T-helper 9 cell (primary cell): ENCODE measurements around the gene TMEM132C.
"Not testable (repeated sequence)": the region's sequence is repeated elsewhere in the genome, so short reads cannot be mapped to it uniquely, and the experiment has no call there.

Experiments used
- DNase-seq: peaks from one replicate; pipeline ENCODE4 v3.0.0-alpha.2; 2020
- total RNA-seq, 2 donors: gene quantifications; one replicate each; lab custom pipeline; 2026; lab: John Stamatoyannopoulos, UW

Gene TMEM132C
- total RNA-seq = 0 reads per million in 2 donors

GRCh38 chr12:128267131-128267622, at the start of gene TMEM132C:
TMEM132C (plus strand) TSS chr12:128267170; CDS start chr12:128267403, 233 bp downstream.
- DNase-seq = no peak

GRCh38 chr12:128224226-128224625, 42.7 kb upstream of the TMEM132C start:
- DNase-seq = no peak

- DNase-seq = no peak
Measured at GRCh38 chr12:128228581-128228980, 38.4 kb upstream of the TMEM132C start.

- DNase-seq = no peak
Measured at GRCh38 chr12:128235635-128236417, 31.1 kb upstream of the TMEM132C start.

- DNase-seq = no peak
Measured at GRCh38 chr12:128236525-128236924, 30.4 kb upstream of the TMEM132C start.

GRCh38 chr12:128240745-128241144, 26.2 kb upstream of the TMEM132C start:
- no peak for DNase-seq

GRCh38 chr12:128245121-128245520, 21.8 kb upstream of the TMEM132C start:
- no peak for DNase-seq

- DNase-seq = no peak
Measured at GRCh38 chr12:128245905-128246304, 21.1 kb upstream of the TMEM132C start.

- DNase-seq = no peak
Measured at GRCh38 chr12:128250096-128250495, 16.9 kb upstream of the TMEM132C start.

- not testable (repeated sequence) for DNase-seq
Measured at GRCh38 chr12:128253829-128254228, 13.1 kb upstream of the TMEM132C start.

GRCh38 chr12:128258866-128259555, 8.0 kb upstream of the TMEM132C start:
- DNase-seq = no peak

GRCh38 chr12:128259556-128260070, 7.4 kb upstream of the TMEM132C start:
- DNase-seq = no peak

- DNase-seq = no peak
Measured at GRCh38 chr12:128261757-128262156, 5.2 kb upstream of the TMEM132C start.

GRCh38 chr12:128265566-128265965, 1.4 kb upstream of the TMEM132C start:
- DNase-seq = no peak

- no peak for DNase-seq
Measured at GRCh38 chr12:128266086-128266485, 884 bp upstream of the TMEM132C start.

- DNase-seq = no peak
Measured at GRCh38 chr12:128266541-128267130, 334 bp upstream of the TMEM132C start.

GRCh38 chr12:128267651-128268378, 845 bp downstream of the TMEM132C start:
- no peak for DNase-seq

- DNase-seq = no peak
Measured at GRCh38 chr12:128268379-128268995, 1.5 kb downstream of the TMEM132C start.

GRCh38 chr12:128269181-128269591, 2.2 kb downstream of the TMEM132C start:
- no peak for DNase-seq

GRCh38 chr12:128276471-128276870, 9.5 kb downstream of the TMEM132C start:
- no peak for DNase-seq

GRCh38 chr12:128286970-128287369, 20.0 kb downstream of the TMEM132C start:
- no peak for DNase-seq

- no peak for DNase-seq
Measured at GRCh38 chr12:128288357-128288756, 21.4 kb downstream of the TMEM132C start.
